HepG2 (cell line): ENCODE measurements around the gene HOXD8. TPM values are rescaled to one million over a fixed set of nuclear protein-coding genes. Genes with fewer than 3 reads are reported as not detected.

ENCODE experiments used
- ATAC-seq: fragments of 200-7000 bp; cut with Tn5 transposase; 3 replicates; pipeline ENCODE4 v1.9.1; 2020; ENCODE audit warnings: mild to moderate bottlenecking, moderate library complexity
- BruUV-seq: library from RNA; stranded (reverse); fragments of 400-500 nt; replicated peaks from 2 replicates; lab custom pipeline; 2021; lab: Mats Ljungman, UMichigan
- CTCF ChIA-PET: fragments of 300-600 bp; formaldehyde crosslinking; extraction: SDS; loops from one replicate; lab custom pipeline; 2021; ENCODE audit warnings: low total read pairs, inconsistent platforms, low intra/inter-chr PET ratio; lab: Yijun Ruan, JAX
- POLR2A ChIA-PET: fragments of 350-600 bp; sonication (Branson Sonifier 250); formaldehyde crosslinking; loops from one replicate; lab custom pipeline; 2020; ENCODE audit warnings: antibody characterized with exemption, inconsistent platforms; lab: Yijun Ruan, JAX
- DNase-seq: peaks from one replicate; pipeline ENCODE4 v3.0.0-alpha.2; 2015; ENCODE audit warnings: low spot score
- FAIRE-seq: peaks from 3 replicates; lab custom pipeline; 2011; peaks lifted over from hg19 to GRCh38; lab: Jason Lieb, UNC
- H2AFZ ChIP-seq: one replicate; pipeline ENCODE4 v1.6.1; 2011; ENCODE audit warnings: low read length, inconsistent platforms
- H3K27ac ChIP-seq: fragments of 300-600 bp; 3 replicates; pipeline ENCODE4 v1.8.0; 2011; ENCODE audit warnings: mixed run types, mild to moderate bottlenecking, mixed read lengths, low read length, inconsistent platforms; ENCODE audit not compliant: insufficient read depth; ENCODE audit errors: extremely low read length
- H3K27me3 ChIP-seq, 2 experiments: fragments of 200-600 bp in 1 of 2; 2 replicates in 1 of 2; 3 replicates in 1 of 2; pipeline versions ENCODE4 v1.6.0 to v1.8.0; 2011; ENCODE audit warnings: low read length in 2 of 2, mild to moderate bottlenecking in 2 of 2, moderate library complexity in 2 of 2, inconsistent platforms in 1 of 2; ENCODE audit not compliant: insufficient read depth in 2 of 2, control insufficient read depth in 1 of 2
- H3K36me3 ChIP-seq, 2 experiments: fragments of 200-600 bp in 1 of 2; replicated peaks in 1 of 2; 2 replicates in 1 of 2; 3 replicates in 1 of 2; pipeline versions ENCODE4 v1.5.1 to v1.8.0; 2011; ENCODE audit warnings: low read length in 2 of 2, inconsistent platforms in 1 of 2; ENCODE audit not compliant: insufficient read depth in 2 of 2, control insufficient read depth in 1 of 2
- H3K4me1 ChIP-seq: 2 replicates; pipeline ENCODE4 v1.5.1; 2012; ENCODE audit warnings: low read length, inconsistent platforms; ENCODE audit not compliant: insufficient read depth
- H3K4me2 ChIP-seq: 2 replicates; pipeline ENCODE4 v1.6.0; 2011; ENCODE audit warnings: low read depth, low read length, inconsistent platforms
- H3K4me3 ChIP-seq, 3 experiments: fragments of 200-600 bp in 1 of 3; sonication (generic), shearing (Covaris generic) in 1 of 3; replicated peaks in 1 of 3; 2 replicates each; pipeline ENCODE4 v1.5.1; 2011 to 2016; ENCODE audit warnings: low read length in 3 of 3, inconsistent platforms in 2 of 3, low read depth in 2 of 3, mild to moderate bottlenecking in 2 of 3, control low read depth in 1 of 3, mixed read lengths in 1 of 3; ENCODE audit not compliant: insufficient read depth in 1 of 3
- H3K79me2 ChIP-seq: one replicate; pipeline ENCODE4 v1.6.1; 2011; ENCODE audit warnings: low read length, inconsistent platforms; ENCODE audit not compliant: insufficient read depth
- H3K9ac ChIP-seq: 2 replicates; pipeline ENCODE4 v1.6.0; 2011; ENCODE audit warnings: mild to moderate bottlenecking, low read depth, low read length, inconsistent platforms; ENCODE audit not compliant: insufficient read depth
- H3K9me3 ChIP-seq: 2 replicates; pipeline ENCODE4 v1.5.1; 2012; ENCODE audit warnings: mild to moderate bottlenecking, low read length
- H4K20me1 ChIP-seq: 2 replicates; pipeline ENCODE4 v1.6.0; 2011; ENCODE audit warnings: inconsistent platforms, mild to moderate bottlenecking, low read length, moderate library complexity; ENCODE audit not compliant: insufficient read depth
- FOXP4 ChIP-seq: sonication (generic); formaldehyde crosslinking; IDR thresholded peaks from 2 replicates; pipeline ENCODE4 v1.4.0; 2020; ENCODE audit warnings: missing genetic modification reagents
- POLR2G ChIP-seq: fragments of 200-400 bp; formaldehyde crosslinking; IDR thresholded peaks from 2 replicates; pipeline ENCODE4 v1.6.1; 2018; ENCODE audit warnings: mild to moderate bottlenecking, low read depth, low read length, moderate library complexity
- ZSCAN31 ChIP-seq: sonication (generic); formaldehyde crosslinking; IDR thresholded peaks from 2 replicates; pipeline ENCODE4 v1.5.0; 2020; ENCODE audit warnings: low read depth, mild to moderate bottlenecking, missing genetic modification reagents
- WGBS: methylation state at CpG from one replicate; pipeline ENCODE4 v1.1.6; 2017; ENCODE audit warnings: low lambda C conversion rate; 5-methylcytosine and 5-hydroxymethylcytosine counted together
- in situ Hi-C: cut with HindIII; loops from 2 replicates; pipeline ENCODE4 v1.10.0; 2017; ENCODE audit warnings: low pct_unique_long_range_greater_than_20kb; ENCODE audit not compliant: extremely low pct_ligation_motif_present
- intact Hi-C: fragments of 100-400 bp; cut with micrococcal nuclease; formaldehyde crosslinking; loops from one replicate; pipeline ENCODE4 v1.10.0; 2022; ENCODE audit not compliant: unreplicated experiment
- polyA plus RNA-seq, 8 experiments: library from polyadenylated mRNA; depleted of rRNA in 3 of 8; stranded (reverse) in 7 of 8; unstranded in 1 of 8; fragments of >200 nt; fragmentation: Illumina TruSeq in 4 of 8; extraction: Trizol in 4 of 8; gene quantifications; 2 replicates each; pipeline versions ENCODE4 v1.2.1 to v1.2.3, GENCODE V29; 2011 to 2016; ENCODE audit warnings: low read depth in 4 of 8, missing spikeins in 1 of 8, mixed read lengths in 1 of 8; ENCODE audit not compliant: insufficient read depth in 1 of 8
- total RNA-seq, 5 experiments: library from RNA; depleted of rRNA; stranded (reverse); fragments of >200 nt; fragmentation: Illumina TruSeq; extraction: Trizol; gene quantifications; 2 replicates each; pipeline ENCODE4 v1.2.3, GENCODE V29; 2016; ENCODE audit warnings: low read depth in 1 of 5
- TF ChIP-seq, protein P1 (sequence below): sonication (generic); formaldehyde crosslinking; IDR thresholded peaks from 2 replicates; pipeline ENCODE4 v1.4.0; 2020; ENCODE audit warnings: mild to moderate bottlenecking, missing genetic modification reagents

The HOXD8 gene
- total and polyA plus RNA-seq, 2 of the 13 experiments (the other 11 are each of a cell fraction or from before 2014, with no cell fraction given): not detected

DNA sequence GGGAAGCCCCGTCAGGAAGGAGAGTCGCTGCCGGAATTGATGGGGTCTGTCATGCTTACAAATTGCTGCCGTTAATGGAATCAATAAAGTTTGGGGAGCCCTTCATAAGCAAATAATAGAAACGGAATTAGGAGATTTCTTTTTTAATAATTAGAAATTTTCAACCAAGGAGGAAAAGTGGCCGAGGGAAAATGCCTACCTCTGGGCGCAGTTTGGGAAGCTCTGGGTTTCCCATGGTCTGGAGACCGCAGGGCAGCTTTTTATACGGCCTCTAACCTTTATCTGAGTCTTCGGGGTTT, 47.0 kb upstream of the HOXD8 start:
- CTCF ChIA-PET: no interaction called here
- Histone ChIP-seq H3K4me1 (peaks cover 13% of the 10 kb centered on the region), H2AFZ (no peak overlapping the region), H3K4me3 (no peak overlapping the region), H4K20me1 (no peaks in the 10 kb centered on the region), H3K9ac (no peak overlapping the region), H3K27me3 (peaks cover 7 to 76% of the 10 kb centered on the region in 2 experiments; a peak in 4 of 5 replicates), H3K4me2 (no peak overlapping the region), H3K9me3 (no peaks in the 10 kb centered on the region), H3K27ac (no peak overlapping the region), H3K79me2 (no peaks in the 10 kb centered on the region), H3K36me3 (no peaks in the 10 kb centered on the region)
- DNase-seq: no peak
- no TSS peak for BruUV-seq
- intact Hi-C loops: no loop called here
- TF ChIP-seq, protein P1, sequence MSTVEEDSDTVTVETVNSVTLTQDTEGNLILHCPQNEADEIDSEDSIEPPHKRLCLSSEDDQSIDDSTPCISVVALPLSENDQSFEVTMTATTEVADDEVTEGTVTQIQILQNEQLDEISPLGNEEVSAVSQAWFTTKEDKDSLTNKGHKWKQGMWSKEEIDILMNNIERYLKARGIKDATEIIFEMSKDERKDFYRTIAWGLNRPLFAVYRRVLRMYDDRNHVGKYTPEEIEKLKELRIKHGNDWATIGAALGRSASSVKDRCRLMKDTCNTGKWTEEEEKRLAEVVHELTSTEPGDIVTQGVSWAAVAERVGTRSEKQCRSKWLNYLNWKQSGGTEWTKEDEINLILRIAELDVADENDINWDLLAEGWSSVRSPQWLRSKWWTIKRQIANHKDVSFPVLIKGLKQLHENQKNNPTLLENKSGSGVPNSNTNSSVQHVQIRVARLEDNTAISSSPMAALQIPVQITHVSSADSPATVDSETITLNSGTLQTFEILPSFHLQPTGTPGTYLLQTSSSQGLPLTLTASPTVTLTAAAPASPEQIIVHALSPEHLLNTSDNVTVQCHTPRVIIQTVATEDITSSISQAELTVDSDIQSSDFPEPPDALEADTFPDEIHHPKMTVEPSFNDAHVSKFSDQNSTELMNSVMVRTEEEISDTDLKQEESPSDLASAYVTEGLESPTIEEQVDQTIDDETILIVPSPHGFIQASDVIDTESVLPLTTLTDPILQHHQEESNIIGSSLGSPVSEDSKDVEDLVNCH (CRISPR knock-in tag): no peak
- no peak for TF ChIP-seq POLR2G
- TF ChIP-seq FOXP4: no peak
- TF ChIP-seq ZSCAN31 (CRISPR knock-in tag): no peak
- POLR2A ChIA-PET: no interaction called here
- ATAC-seq: no peak
- no peak for FAIRE-seq
- WGBS: 62% methylated on average over 10 of the region's 10 CpGs
- in situ Hi-C loops: no loop called here
